MCF 10A (cell line): Measurements from ENCODE around the gene TIGD4. TPM values are rescaled to one million over a fixed set of nuclear protein-coding genes. Genes with fewer than 3 reads are reported as not detected.
A peak's percentile ranks its signal among the peaks of the same experiment; 100 is the strongest.

Experiments used
- BruUV-seq: library from RNA; stranded (reverse); fragments of 400-500 nt; replicated peaks from 2 replicates; lab custom pipeline; 2021; lab: Mats Ljungman, UMichigan
- CTCF ChIA-PET: fragments of 300-600 bp; sonication (Branson Sonifier 250); formaldehyde crosslinking; extraction: SDS; loops from one replicate; lab custom pipeline; 2021; ENCODE audit warnings: antibody characterized with exemption, inconsistent platforms; lab: Yijun Ruan, JAX
- POLR2A ChIA-PET: fragments of 300-600, 350-650 bp; sonication (Branson Sonifier 250); formaldehyde crosslinking; extraction: SDS; loops from one replicate; lab custom pipeline; 2020; ENCODE audit warnings: antibody characterized with exemption, inconsistent platforms; lab: Yijun Ruan, JAX
- DNase-seq: peaks from one replicate; pipeline ENCODE4 v3.0.0-alpha.2; 2018; ENCODE audit not compliant: unreplicated experiment
- H3K27ac Mint-ChIP-seq: one replicate; pipeline ENCODE4 v1.8.0; 2022; ENCODE audit warnings: mild to moderate bottlenecking, low read depth, mixed read lengths; ENCODE audit not compliant: unreplicated experiment
- H3K27me3 Mint-ChIP-seq: one replicate; pipeline ENCODE4 v1.8.0; 2022; ENCODE audit warnings: mixed read lengths; ENCODE audit not compliant: insufficient read depth, unreplicated experiment
- H3K36me3 Mint-ChIP-seq: one replicate; pipeline ENCODE4 v1.8.0; 2022; ENCODE audit warnings: mild to moderate bottlenecking, moderate library complexity, mixed read lengths; ENCODE audit not compliant: insufficient read depth, unreplicated experiment
- H3K4me1 Mint-ChIP-seq: one replicate; pipeline ENCODE4 v1.8.0; 2022; ENCODE audit warnings: mixed read lengths; ENCODE audit not compliant: insufficient read depth, unreplicated experiment
- H3K4me3 Mint-ChIP-seq: one replicate; pipeline ENCODE4 v1.8.0; 2022; ENCODE audit warnings: mild to moderate bottlenecking, moderate library complexity, mixed read lengths; ENCODE audit not compliant: unreplicated experiment
- H3K9me3 Mint-ChIP-seq: one replicate; pipeline ENCODE4 v1.8.0; 2022; ENCODE audit warnings: mixed read lengths; ENCODE audit not compliant: unreplicated experiment
- intact Hi-C: fragments of 100-400 bp; cut with micrococcal nuclease; formaldehyde crosslinking; loops from 2 replicates; pipeline ENCODE4 v1.14.1; 2022
- total RNA-seq: library from RNA; stranded (reverse); gene quantifications from 2 replicates; pipeline ENCODE4 v1.2.3, GENCODE V29; 2022
- TF ChIP-seq, protein P1 (sequence below): fragments of 200-600 bp; IDR thresholded peaks from one replicate; pipeline ENCODE4 v1.8.0; 2022; ENCODE audit warnings: antibody characterized with exemption, mild to moderate bottlenecking; ENCODE audit not compliant: unreplicated experiment

The TIGD4 gene
- total RNA-seq, 1 experiment from 2014 or later = 0.12 TPM

DNA sequence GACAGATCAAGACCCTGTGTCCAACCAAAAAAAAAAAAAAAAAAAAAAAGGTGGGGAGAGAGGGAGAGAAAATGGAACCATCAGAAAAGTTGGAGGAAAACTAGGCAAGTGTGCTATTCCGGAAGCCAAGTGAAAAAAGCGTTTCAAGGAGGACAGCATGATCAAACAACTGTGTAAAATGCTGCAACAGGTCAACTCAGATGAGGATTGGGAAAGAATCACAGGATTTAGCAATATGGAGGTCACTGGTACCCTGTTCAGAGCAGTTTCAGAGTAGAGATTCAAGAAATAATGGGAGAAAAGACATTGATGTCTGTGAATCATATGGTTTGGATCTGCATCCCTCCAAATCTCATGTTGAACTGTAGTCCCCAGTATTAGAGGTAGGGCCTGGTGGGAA lies 47.5 kb downstream of the TIGD4 start:
- Mint-ChIP-seq H3K9me3 (no peaks in the 10 kb centered on the region), H3K4me1 (peaks cover 5% of the 10 kb centered on the region), H3K27ac (no peak overlapping the region), H3K36me3 (no peaks in the 10 kb centered on the region), H3K4me3 (no peak overlapping the region), H3K27me3 (peaks cover 11% of the 10 kb centered on the region)
- intact Hi-C loops = no loop called here
- DNase-seq = no peak
- CTCF ChIA-PET = interaction anchor here (1.2 to 4.9 kb wide), 3 partner anchors 92 to 230 kb away, joined by 3 to 67 read pairs (median 3); no protein-coding TSS in a partner anchor
- TF ChIP-seq, protein P1, sequence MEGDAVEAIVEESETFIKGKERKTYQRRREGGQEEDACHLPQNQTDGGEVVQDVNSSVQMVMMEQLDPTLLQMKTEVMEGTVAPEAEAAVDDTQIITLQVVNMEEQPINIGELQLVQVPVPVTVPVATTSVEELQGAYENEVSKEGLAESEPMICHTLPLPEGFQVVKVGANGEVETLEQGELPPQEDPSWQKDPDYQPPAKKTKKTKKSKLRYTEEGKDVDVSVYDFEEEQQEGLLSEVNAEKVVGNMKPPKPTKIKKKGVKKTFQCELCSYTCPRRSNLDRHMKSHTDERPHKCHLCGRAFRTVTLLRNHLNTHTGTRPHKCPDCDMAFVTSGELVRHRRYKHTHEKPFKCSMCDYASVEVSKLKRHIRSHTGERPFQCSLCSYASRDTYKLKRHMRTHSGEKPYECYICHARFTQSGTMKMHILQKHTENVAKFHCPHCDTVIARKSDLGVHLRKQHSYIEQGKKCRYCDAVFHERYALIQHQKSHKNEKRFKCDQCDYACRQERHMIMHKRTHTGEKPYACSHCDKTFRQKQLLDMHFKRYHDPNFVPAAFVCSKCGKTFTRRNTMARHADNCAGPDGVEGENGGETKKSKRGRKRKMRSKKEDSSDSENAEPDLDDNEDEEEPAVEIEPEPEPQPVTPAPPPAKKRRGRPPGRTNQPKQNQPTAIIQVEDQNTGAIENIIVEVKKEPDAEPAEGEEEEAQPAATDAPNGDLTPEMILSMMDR = no peak
- POLR2A ChIA-PET = no interaction called here
- BruUV-seq = no TSS peak

DNA sequence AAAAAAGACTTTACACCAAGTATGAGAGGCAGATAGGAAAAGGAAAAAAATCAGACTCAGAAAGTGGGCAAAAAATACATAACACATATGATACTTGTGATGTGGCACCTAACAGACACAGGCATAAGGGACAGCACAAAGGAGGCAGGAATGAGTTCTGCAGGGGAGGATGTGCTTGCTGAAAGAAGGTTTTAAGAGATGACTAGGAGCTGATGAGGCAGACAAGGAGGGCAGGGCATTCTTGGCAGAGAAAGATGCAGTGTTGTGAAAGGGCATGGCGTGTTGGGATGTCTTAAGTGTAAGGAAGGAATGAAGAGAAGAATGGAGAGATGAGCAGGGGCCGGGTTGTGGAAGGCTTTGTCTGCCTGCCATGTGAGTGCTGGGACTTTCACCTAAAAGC lies 50.1 kb downstream of the TIGD4 start:
- Mint-ChIP-seq H3K27ac (no peak overlapping the region), H3K27me3 (no peaks in the 10 kb centered on the region), H3K36me3 (no peaks in the 10 kb centered on the region), H3K4me3 (no peak overlapping the region), H3K9me3 (no peaks in the 10 kb centered on the region), H3K4me1 (no peaks in the 10 kb centered on the region)
- BruUV-seq = no TSS peak
- ChIA-PET POLR2A (interaction anchor here (0.6 to 1.6 kb wide), 5 partner anchors 9 to 193 kb away, joined by 3 to 6 read pairs (median 3); partner anchors contain the start of gene FBXW7), CTCF (interaction anchor here (0.7 kb wide), 1 partner anchor 1000 kb away, joined by 4 read pairs; no protein-coding TSS in a partner anchor)
- intact Hi-C loops = no loop called here
- TF ChIP-seq, protein P1 = no peak
- peak; percentile 80 for DNase-seq

DNA sequence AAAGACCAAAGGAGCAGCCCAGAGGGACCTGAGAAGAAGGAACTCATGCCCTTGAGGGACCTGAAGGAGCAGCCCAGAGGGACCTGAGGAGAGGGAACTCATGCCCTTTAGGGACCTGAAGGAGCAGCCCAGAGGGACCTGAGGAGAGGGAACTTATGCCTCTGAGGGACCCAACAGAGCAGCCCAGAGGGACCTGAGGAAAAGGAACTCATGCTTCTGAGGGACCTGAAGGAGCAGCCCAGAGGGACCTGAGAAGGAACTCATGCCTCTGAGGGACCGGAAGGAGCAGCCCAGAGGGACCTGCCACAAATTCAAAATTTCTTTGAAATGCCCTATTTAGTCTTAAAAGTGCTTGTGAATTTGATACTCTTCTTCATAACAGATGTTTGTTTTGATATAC lies 51.2 kb downstream of the TIGD4 start:
- no peaks in the 10 kb centered on the region for H3K9me3 Mint-ChIP-seq
- H3K4me1 Mint-ChIP-seq = no peaks in the 10 kb centered on the region
- no peak for DNase-seq
- no peaks in the 10 kb centered on the region for H3K36me3 Mint-ChIP-seq
- H3K4me3 Mint-ChIP-seq = no peak overlapping the region
- H3K27ac Mint-ChIP-seq = no peak overlapping the region
- intact Hi-C loops = no loop called here
- CTCF ChIA-PET = interaction anchor here (1.0 kb wide), 1 partner anchor 8 kb away, joined by 4 read pairs; no protein-coding TSS in a partner anchor
- H3K27me3 Mint-ChIP-seq = no peaks in the 10 kb centered on the region
- no TSS peak for BruUV-seq
- POLR2A ChIA-PET = no interaction called here
- TF ChIP-seq, protein P1 = no peak

DNA sequence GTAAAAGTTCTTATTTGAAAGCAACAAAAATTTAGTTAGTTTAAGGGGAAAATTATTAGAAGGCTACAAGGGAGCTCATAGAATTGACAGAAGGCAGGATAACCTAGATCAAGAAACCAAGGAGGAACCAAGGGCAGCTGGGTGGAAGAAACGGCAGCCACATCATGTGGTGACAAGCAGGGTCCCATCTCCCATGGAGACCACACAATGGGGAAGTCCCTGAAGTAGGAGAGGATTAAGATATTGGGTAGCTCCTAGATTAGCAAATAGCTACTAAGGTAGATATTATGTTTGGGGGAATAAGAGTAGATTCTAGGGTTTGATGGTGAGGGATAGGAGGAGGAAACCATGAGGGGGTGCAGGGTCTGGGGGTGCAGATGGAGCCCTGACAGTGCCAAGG lies 51.7 kb downstream of the TIGD4 start:
- ChIA-PET POLR2A (interaction anchor here (1.3 kb wide), 1 partner anchor 48 kb away, joined by 4 read pairs; the partner anchor contains the start of gene TMEM154), CTCF (interaction anchor here (1.0 kb wide), 1 partner anchor 8 kb away, joined by 4 read pairs; no protein-coding TSS in a partner anchor)
- no peaks in the 10 kb centered on the region for H3K4me1 Mint-ChIP-seq
- intact Hi-C loops = no loop called here
- TF ChIP-seq, protein P1 = no peak
- no peaks in the 10 kb centered on the region for H3K36me3 Mint-ChIP-seq
- BruUV-seq = no TSS peak
- H3K9me3 Mint-ChIP-seq = no peaks in the 10 kb centered on the region
- no peak overlapping the region for H3K27ac Mint-ChIP-seq
- H3K4me3 Mint-ChIP-seq = no peak overlapping the region
- DNase-seq = no peak
- no peaks in the 10 kb centered on the region for H3K27me3 Mint-ChIP-seq
